ENCODE data around the gene OPRM1.

DNA sequence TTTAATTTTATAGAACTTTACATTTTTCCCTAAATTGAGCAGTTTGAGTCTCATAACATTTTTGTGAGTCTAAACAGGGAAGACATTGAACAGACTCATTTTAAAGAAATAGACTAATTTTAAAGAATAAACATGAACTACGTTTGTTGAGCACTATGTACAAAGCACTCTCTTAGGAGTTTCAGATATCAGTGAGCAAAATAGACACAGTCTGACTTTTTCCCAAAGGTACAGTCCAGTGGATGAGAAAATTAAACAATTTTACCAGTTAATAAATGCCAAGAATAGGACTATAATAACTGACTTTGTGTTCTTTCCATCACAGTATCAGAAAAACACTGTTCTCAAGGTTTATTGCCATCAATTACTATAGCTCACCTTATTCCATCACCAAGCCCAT lies 18.1 kb downstream of the OPRM1 start:
- TF ChIP-seq, protein P1, sequence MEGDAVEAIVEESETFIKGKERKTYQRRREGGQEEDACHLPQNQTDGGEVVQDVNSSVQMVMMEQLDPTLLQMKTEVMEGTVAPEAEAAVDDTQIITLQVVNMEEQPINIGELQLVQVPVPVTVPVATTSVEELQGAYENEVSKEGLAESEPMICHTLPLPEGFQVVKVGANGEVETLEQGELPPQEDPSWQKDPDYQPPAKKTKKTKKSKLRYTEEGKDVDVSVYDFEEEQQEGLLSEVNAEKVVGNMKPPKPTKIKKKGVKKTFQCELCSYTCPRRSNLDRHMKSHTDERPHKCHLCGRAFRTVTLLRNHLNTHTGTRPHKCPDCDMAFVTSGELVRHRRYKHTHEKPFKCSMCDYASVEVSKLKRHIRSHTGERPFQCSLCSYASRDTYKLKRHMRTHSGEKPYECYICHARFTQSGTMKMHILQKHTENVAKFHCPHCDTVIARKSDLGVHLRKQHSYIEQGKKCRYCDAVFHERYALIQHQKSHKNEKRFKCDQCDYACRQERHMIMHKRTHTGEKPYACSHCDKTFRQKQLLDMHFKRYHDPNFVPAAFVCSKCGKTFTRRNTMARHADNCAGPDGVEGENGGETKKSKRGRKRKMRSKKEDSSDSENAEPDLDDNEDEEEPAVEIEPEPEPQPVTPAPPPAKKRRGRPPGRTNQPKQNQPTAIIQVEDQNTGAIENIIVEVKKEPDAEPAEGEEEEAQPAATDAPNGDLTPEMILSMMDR (IDR thresholded peaks at IDR 0.05) = no peak
- no peak for TF ChIP-seq POLR2A (IDR thresholded peaks at IDR 0.05)

All from breast epithelium (tissue), 3 donors.